HG03095 (cell line): Measurements from ENCODE around the gene SLC12A7.
A peak's percentile ranks its signal among the peaks of the same experiment; 100 is the strongest.
"Not testable (repeated sequence)": the region's sequence is repeated elsewhere in the genome, so short reads cannot be mapped to it uniquely, and the experiment has no call there.

ENCODE experiments used
- ATAC-seq: cut with Tn5 transposase; IDR thresholded peaks from one replicate; pipeline ENCODE4 v1.9.1; 2021; ENCODE audit warnings: moderate library complexity; ENCODE audit not compliant: unreplicated experiment

Gene SLC12A7

DNA sequence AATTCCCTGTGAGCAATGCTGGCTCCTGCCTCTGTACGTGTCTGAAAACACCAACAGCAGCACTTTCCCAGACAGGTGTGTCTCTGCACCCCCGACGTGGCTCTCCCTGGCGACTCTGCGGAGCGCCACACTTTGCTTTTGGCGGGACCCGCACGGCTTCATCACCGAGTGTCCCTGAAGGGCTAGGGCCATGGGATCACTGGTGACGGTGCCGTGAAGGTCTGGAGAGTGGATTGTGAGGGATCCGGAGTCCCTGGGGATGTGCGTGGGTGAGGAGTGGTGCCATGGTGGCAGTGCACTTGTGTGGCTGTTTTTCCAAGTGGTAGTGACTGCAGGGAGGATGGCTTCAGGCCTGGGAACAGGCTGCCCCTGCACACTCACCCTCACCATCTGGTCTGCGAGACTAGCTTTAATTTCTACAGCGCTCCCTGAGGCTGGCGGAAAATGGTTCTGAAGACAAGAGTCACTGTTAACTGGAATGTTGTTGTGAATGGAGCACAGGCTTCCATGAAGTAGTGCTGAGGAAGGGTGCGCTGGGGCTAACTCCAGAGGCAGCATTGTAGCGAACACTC lies 100.0 kb downstream of the SLC12A7 start:
- ATAC-seq, result no peak

DNA sequence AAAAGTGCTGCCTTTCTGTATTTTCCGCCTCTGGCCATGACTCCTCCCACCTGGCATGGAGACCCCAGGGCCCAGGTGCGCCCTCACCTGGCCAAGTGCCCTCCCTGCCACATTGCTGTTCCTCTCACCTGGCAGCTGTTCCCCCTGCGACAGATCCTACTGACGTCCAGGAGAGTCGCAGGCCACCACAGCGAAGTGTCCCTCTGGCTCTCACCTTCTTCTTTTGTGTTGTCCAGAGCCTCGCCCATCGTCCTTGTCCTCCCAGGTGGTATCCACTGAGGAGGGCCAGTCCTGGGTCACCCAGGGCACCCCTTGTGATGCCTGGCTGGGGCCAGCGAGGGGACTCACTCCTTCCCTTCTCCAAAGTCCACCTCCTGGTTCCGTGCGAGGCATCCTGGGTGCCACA lies 100.6 kb downstream of the SLC12A7 start:
- no peak for ATAC-seq

DNA sequence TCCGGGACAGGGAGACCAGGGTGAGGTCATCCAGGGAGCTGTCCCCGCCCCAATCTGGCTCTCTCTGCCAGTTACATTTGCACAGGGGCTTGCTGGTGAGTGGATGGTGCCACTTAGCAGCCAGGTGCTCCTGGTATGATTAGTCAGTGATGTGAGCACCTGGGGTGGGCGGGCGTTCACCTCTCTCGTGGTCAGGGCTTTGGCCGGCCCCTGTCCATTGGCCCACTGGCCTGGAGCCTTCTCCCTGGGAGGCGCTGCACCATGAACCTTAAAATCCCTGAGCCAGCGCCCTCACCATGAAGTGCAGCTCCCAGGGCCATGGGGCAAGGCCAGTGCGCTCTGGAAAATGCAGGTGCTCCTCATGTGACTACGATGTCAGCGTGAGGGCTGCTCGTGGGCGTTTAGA lies 101.2 kb downstream of the SLC12A7 start:
- ATAC-seq, result no peak

DNA sequence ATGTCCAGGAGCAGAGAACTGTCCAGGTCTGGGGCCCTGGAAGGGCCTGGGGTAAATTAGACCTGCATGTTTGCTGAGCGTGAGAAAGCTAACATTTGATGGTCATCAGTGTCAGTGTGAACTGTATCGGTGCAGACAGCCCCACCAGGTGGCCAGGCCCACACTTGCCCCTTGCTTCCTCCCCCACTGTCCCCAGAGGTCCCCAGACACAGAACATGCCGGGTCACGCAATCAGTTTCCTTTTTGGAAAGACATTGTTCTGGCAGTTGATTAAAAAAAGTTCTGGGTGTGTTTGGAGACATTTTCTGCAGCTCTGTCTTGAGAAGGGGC lies 101.7 kb downstream of the SLC12A7 start:
- ATAC-seq, result no peak

DNA sequence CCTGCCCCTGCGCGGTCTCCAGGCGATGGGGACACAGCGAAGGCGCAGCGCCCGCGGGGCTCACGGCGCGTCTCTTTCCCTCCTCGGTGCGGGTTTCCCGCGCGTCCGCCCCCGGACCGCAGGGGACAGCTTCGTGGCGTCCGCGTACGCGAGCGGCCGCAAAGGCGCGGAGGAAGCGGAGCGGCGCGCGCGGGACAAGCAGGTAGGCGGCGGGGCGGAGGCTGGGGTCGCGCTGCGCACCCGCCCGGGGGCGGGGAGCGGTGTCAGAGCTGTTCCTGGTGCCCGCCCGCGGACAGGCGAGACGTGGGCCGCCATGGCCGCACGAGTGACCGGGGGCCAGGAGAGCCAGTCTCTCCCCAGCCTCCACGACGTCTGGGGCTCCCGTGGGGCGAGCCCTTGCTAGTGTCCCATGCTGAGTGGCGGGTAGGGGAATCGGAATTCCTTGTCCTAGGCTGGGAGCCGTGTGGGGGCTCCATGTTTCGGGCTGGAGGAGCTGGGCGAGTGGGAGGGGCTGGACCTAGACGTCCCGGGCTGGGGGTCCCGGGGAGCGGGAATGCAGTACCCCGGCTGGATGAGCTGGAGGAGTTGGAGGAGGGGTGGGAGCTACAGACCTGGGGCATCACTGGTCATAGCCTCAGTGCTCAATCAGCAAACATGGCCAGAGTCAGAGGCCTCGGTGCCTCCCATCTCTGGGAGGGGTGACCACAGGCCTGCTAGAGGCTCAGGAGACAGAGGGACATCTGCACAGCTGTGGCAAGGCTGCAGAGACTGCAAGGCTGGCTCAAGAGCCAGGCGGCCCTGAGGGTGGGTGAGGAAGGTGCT lies 102.3 kb downstream of the SLC12A7 start:
- ATAC-seq, result no peak

DNA sequence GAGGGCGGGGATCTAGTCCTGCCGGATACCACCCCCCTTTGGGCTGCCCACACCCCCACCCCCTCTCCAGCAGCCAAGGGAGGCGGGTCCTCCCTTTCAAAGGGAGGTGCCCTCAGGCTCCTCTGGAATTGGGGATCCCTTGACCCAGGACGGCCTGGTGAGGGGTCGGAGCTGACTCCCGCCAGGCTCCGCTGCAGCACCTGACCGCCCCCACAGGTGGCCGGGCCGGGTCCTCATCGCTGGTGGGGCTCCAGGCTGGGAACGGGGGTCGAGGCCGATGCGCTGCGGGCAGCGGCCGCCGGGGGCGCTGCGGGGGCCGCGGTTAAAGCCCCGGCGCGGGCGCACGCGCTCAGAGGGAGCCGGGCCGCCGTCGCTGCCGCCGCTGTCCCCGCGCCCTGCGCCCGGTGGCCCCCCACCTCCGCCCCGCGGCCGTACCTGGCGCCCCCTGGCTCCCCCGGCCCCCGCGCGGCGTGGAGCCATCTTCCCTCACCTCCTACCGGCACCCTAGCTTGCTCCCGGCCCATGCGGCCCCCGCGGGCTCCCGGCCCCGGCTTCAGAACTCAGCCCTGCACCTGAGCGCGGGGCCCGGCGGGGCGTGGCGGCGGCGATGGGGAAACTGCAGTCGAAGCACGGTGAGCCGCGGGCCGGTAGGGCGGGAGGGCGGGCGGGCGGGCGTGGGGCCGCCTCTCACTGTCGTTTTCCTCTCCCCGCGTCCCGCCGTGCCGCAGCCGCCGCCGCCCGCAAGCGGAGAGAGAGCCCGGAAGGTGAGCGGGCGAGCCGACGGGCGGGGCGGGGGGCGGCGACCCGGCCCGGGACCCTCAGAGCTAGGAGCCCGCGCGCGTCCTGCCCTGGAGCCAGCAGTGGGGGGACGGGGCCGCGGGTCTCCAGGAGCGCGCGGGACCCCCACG lies 103.2 kb downstream of the SLC12A7 start, which contains the start of gene NKD2:
Gene NKD2, plus strand, starts transcription at position 352 of the 908 bp plus-strand sequence. Its CDS starts 256 bp downstream, at position 608.
- ATAC-seq, result peak; percentile 41

DNA sequence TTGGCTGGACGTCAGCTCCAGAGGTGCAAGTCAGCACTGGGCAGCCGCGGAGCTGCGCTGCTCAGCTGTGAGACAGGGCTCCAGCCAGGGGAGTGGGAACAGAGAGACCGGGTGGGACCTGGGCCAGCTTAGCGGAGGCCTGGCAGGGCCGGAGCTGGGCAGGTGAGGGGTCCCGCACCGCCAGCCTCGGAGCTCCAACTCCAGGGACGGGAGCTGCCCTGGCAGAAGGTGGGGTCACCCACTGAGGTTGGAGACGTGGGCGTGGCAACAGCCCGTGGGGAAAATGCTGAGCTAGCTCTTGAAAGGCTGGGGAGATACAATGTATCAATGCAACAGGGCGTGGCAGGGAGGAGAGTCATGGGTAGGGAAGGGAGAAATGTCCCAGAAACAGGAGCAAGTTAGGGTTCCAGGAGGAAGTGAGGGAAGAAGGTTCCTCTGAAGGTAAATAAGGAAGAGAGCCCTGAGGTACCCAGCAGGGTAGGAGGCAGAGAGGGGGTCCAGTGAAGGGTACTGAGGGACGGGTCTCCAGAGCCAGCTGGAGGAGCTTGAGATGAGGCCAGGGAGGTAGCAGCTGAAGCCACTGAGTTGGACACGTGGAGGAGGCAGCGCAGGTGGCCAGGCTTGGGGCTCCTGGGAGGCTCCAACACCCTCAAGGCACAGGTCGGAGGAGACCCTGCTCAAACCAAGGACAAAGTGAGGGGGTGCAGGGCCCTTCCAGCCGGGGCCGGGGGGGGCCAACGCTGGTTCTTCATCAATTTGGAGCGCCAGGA lies 104.0 kb downstream of the SLC12A7 start:
- ATAC-seq, result no peak

DNA sequence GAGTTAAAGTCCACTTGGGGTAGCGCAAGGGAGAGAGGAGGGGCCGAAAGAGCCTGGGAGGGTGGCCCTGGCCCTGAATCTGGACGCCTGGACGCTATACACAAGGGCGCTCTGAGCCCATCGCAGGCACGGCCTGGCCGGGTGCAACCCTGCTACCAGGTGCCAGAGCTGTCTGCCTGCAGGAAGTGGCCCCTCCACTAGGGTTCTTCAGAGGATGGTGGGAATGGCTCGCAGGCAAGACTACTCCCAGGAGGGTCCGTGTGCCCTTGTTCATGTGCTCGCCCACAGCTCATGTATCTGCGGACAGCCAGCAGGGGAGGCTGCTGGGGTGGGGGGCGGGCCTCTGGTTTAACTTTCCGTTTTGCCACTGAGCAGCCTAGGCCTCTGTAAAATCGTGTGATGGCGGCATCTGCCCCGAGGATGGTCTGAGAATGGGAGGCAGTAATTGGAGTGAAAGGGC lies 104.6 kb downstream of the SLC12A7 start:
- no peak for ATAC-seq

DNA sequence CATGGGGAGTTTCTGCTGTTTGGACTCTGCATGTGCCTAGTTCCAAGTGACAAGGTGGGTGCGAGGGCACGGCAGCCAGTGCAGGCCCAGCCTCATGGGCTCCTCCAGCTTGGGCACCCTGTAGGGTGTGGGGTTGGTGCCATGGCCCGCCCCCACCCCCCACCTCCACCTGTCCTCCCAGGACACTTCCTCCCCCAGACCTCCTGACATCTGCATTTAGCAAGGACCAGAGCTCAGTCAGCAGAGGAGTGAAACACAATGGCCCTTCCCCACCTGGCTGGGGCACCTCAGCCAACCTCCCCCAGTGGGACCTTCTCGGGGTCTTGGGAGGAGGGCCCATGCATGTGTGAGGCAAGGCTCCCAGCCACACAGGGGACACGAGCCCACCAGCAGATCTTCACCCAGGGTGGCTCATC lies 105.2 kb downstream of the SLC12A7 start:
- ATAC-seq, result no peak

DNA sequence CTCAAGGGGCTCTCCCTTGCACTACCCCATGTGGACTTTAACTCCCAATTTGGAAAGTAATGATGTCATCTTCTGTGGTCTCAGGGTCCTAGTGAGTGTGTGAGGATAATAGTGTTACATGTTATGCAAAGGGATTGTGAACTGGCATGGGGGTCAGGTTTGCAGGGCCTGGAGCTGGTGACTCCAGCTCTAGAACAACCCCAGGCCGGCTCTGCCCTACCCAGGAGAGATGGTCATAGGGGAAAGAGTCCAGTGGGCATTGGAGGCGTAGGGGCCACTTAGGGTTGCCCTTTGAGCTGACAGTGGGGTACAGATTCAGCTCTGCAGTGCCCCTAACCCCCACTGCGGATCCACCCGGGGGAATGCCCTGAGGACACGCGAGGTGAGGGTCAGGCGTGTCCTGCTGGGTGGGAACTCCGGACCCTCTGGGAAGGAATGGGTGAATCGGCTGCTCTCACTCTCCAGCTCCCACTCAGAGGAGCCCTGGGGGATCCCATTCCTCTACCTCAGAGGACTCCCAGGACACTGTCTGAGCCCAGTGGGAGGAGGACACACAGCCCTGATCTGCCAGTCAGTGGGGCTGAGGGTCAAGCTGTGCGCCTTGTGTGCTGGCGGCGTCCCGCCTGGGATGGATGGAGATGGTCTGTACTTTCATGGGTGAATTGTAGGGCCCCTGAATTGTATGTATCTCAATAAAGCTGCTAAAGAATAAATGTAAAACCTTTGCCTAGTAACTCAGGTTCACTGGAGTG lies 105.8 kb downstream of the SLC12A7 start:
- no peak for ATAC-seq

DNA sequence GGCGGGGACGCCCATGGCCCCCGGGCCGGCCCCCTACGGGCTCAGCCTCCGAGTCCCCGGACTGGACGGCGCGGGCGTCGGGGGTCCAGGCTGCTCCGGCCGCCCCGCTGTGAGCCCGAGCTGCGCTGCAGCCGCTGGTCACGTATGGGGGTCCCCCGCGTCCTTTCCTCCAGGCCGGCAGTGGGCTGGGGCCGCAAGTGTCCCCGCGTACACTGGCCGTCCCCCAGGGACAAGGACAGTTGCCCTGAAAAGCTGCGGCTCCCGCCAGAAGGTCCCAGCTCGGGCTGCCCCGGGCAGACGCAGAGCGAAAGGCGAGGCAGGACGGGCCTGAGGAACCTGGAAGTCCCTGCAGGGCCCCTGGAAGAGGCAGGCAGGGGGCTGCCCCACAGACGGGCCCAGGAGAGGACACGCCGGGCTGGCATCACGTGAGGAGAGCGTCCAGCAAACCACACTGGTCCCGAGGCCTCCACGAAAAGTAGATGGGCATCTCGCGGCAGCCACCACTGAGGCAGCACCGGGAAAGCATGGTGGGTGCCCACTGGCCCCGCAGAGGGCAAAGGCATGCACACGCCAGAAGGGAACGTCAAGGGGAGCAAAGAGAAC lies 106.5 kb downstream of the SLC12A7 start:
- ATAC-seq, result no peak

DNA sequence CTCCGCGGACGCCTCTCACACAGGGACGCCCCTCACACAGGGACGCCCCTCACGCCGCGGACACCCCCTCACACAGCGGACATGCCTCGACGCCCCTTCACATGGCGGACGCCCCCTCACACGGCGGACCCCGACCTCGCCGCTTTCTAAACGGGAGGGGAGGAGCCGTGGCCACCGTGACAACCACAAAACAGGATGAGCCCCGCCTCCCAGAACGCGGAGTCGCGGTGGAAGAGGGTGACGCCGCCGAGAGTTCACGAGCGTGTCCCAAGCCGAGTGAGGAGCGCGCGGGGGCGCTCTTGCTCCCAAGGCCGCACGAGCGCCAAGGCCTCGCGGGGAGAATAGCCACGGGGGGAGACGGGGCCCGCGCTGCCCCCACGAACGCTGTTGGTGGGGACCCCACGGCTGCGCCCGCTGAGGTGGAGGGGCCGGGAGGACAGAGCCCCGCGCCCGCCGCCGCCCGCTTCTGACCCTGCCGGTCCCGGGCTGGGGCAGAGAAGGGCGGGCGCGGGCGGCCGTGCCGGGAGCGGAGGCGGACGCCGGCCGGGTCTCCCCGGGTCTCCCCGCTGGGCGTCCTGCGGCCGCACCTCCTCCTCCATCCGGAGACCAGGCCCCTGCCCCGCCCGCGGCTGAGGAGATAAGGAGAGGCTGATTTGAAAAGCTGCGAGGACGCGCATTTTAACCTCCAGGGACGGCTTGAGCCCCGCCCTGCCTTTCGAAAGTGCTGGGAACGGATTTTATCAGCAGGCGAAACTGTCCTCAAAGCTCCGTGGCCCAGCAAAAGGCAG lies 107.2 kb downstream of the SLC12A7 start:
- ATAC-seq, result no peak

DNA sequence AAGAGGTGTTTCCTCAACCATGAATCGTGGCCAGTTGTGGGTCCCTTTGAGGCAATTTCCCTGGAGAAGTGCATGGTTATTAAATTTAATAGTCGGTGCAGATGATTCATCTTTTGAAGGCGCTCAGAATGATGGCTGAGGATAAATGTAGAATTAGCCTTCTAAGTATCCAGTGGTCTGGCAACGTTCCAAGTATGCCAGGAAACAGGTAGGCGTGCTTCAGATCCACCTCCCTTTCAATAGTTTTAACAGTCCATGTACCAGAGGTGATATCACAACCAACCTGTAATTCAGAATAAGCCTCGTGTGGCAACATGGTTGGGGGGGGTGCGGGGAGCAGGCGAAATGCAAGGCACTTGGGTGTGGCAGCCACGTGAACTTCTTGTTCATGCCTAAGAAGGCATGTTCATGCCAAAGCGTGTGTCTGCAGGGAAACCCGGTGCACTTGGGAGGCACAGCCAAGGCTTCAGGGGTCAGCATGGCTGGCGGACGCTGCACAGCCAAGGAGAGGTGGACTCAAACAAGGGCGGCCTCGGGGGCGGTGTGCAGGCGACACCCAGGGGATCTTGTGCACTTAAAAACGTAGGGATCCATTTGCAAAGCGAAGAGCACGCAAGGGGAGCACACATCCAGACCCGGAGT lies 108.4 kb downstream of the SLC12A7 start:
- ATAC-seq, result no peak

DNA sequence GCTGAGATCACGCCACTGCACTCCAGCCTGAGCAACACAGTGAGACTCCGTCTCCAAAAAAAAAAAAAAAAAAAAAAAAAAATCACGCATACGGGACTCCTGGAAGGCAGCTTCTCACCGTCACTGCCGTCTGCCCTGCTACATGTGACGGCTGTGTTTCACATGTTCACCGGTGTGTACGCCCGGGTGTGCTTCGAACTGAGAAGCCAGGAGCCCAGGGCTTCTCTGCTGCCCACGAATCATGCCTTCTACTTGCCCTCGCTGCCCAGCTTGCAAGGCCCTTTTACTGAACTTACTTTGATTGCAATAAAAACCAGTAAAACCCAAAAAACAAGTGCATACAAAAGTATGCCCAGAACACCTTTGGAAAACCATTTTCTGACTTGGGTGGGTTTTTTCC lies 109.0 kb downstream of the SLC12A7 start:
- ATAC-seq, result no peak

DNA sequence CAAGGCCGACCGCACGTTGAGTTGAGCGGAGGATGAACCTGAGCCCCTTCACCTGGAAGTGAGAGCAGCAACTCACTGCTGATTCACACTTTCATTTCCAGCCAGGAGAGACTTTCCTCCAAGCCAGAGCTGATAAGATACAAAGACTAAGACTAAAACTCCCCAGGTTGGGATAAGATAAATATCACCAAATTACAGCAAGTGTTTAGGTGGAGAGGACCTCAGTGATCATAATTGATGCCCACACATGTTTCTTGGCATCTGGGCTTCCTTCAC lies 109.7 kb downstream of the SLC12A7 start:
- ATAC-seq, result no peak

DNA sequence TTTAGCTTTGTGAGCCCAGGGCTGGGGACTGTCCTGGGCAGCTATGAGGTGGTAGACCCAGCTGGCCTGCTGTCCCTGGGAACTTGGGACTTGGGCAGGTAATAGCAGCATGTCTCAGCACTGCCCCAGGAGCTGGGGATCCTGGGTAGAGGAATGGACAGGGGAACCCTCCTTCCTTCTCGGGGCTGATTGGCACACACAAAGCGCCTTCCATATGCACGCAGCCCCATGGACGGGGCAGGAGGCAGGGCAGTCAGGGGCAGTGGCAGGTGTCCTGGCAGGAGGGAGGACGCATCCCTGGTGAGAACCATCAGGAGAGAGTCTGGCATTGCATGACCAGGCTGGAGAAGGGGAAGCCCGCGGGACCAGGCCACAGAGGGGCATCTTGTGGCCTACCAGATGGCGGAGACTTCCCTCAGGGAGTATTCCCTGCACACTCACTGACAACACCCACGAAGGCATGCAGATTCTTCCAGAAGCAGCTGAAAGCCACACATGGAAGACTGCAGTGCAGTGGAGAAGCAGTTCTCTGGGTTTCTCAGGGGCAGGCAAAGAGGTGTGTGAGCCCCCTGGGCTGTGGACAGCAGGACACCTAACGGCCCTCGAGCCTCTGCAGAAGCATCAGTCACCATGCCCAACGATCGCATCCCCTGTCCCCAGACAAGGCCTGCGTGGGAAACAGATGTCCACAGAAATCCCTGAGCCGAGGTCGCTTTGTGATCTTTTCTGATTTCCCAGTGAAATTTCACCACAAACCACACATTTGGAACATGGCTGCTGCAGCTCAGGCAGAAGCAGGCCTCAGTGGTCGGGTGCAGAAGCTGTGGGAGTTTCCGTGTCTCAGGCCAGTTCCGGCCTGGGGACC lies 110.2 kb downstream of the SLC12A7 start:
- ATAC-seq, result no peak

DNA sequence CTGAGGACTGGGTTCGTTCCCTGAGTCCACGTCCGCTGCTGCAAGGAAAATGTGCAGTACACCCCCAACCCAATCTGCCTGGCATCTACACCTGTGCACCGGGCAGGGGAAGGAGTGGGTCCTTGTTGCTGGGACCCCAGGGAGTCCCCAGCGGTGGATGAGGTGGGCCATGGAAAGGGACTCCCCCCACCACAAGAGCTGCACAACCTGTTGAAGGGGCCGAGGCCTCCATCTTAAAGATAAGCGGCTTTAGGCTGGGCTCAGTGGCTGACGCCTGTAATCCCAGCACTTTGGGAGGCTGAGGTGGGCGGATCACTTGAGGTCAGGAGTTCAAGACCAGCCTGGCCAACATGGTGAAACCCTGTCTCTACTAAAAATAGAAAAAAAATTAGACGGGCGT lies 111.0 kb downstream of the SLC12A7 start:
- not testable (repeated sequence) for ATAC-seq
